ENCODE measurements around the gene SLC29A4.

- TF ChIP-seq POLR2A (IDR thresholded peaks at IDR 0.05), result no peak
- TF ChIP-seq CTCF (IDR thresholded peaks at IDR 0.05), result no peak
Observed at GRCh38 chr7:5291301-5291700, 8.6 kb downstream of the SLC29A4 start.
